Stimulated activated CD8-positive, alpha-beta memory T cell treated with anti-CD3 and anti-CD28 coated beads, Interleukin-4, amount 100 ng/mL, for 1 hour (primary cell): ENCODE data around the gene RGS19.

Source experiments
- DNase-seq, 2 donors: peaks; one replicate each; pipeline ENCODE4 v3.0.0-alpha.2; 2020; ENCODE audit warnings: low read depth in 2 of 2, low spot score in 1 of 2

The RGS19 gene

GRCh38 chr20:64050261-64051032, 28.9 kb downstream of the RGS19 start:
- no peak for DNase-seq

- DNase-seq = no peak
Observed at GRCh38 chr20:64049878-64050260, 29.4 kb downstream of the RGS19 start.

GRCh38 chr20:64049060-64049877, 30.0 kb downstream of the RGS19 start, which contains the start of gene SOX18:
Gene SOX18 (minus strand): TSS chr20:64049639. CDS start chr20:64049516, 123 bp downstream.
- DNase-seq = no peak

GRCh38 chr20:64048402-64049044, 30.8 kb downstream of the RGS19 start:
- no peak for DNase-seq

- DNase-seq = no peak
Observed at GRCh38 chr20:64047968-64048401, 31.3 kb downstream of the RGS19 start.

- DNase-seq = no peak
Observed at GRCh38 chr20:64047046-64047389, 32.3 kb downstream of the RGS19 start.

GRCh38 chr20:64045346-64046011, 33.8 kb downstream of the RGS19 start:
- DNase-seq = no peak

GRCh38 chr20:64044484-64045247, 34.7 kb downstream of the RGS19 start:
- no peak for DNase-seq

- DNase-seq = no peak
Observed at GRCh38 chr20:64043768-64044167, 35.5 kb downstream of the RGS19 start.

GRCh38 chr20:64042054-64042781, 37.1 kb downstream of the RGS19 start:
- no peak for DNase-seq

GRCh38 chr20:64041781-64042053, 37.6 kb downstream of the RGS19 start:
- DNase-seq = no peak

- no peak for DNase-seq
Observed at GRCh38 chr20:64041040-64041780, 38.1 kb downstream of the RGS19 start.

- DNase-seq = no peak
Observed at GRCh38 chr20:64040231-64041039, 38.9 kb downstream of the RGS19 start.

GRCh38 chr20:64039293-64040160, 39.8 kb downstream of the RGS19 start:
- DNase-seq = no peak

- peak; percentile 30 to 50 for DNase-seq
Observed at GRCh38 chr20:64038565-64039292, 40.6 kb downstream of the RGS19 start.

GRCh38 chr20:64038224-64038564, 41.1 kb downstream of the RGS19 start:
- DNase-seq = no peak
